ENCODE measurements around the gene ADARB2. TPM values are rescaled to one million over a fixed set of nuclear protein-coding genes. Genes with fewer than 3 reads are reported as not detected.

Gene ADARB2
- total RNA-seq, 2 experiments from 2014 or later: 0.63 to 0.99 TPM

GRCh38 chr10:1747590-1748157 lies 10.3 kb upstream of the ADARB2 start:
- ATAC-seq (no peak), DNase-seq (no peak)
- Mint-ChIP-seq H3K36me3 (ENCODE audit: low read depth) (no peaks in the 10 kb centered on the region), H3K4me1 (ENCODE audit: low read depth) (no peaks in the 10 kb centered on the region), H3K4me3 (no peak overlapping the region), H3K9me3 (ENCODE audit: insufficient read depth) (no peaks in the 10 kb centered on the region), H3K27ac (no peak overlapping the region), H3K27me3 (ENCODE audit: low read depth) (no peaks in the 10 kb centered on the region)
- ChIA-PET POLR2A (no interaction called here), CTCF (no interaction called here)

- Mint-ChIP-seq H3K27ac (no peak overlapping the region), H3K27me3 (ENCODE audit: low read depth) (no peaks in the 10 kb centered on the region), H3K4me3 (no peak overlapping the region), H3K4me1 (ENCODE audit: low read depth) (no peaks in the 10 kb centered on the region), H3K9me3 (ENCODE audit: insufficient read depth) (no peaks in the 10 kb centered on the region), H3K36me3 (ENCODE audit: low read depth) (no peaks in the 10 kb centered on the region)
- ATAC-seq (no peak), DNase-seq (no peak)
- ChIA-PET POLR2A (no interaction called here), CTCF (no interaction called here)
These were observed 9.5 kb upstream of the ADARB2 start for GRCh38 chr10:1746796-1747195.

GRCh38 chr10:1745780-1746456 lies 8.6 kb upstream of the ADARB2 start:
- no peaks in the 10 kb centered on the region for H3K27me3 Mint-ChIP-seq (ENCODE audit: low read depth)
- no peak overlapping the region for H3K4me3 Mint-ChIP-seq
- H3K9me3 Mint-ChIP-seq (ENCODE audit: insufficient read depth): no peaks in the 10 kb centered on the region
- no peaks in the 10 kb centered on the region for H3K4me1 Mint-ChIP-seq (ENCODE audit: low read depth)
- CTCF ChIA-PET: no interaction called here
- POLR2A ChIA-PET: no interaction called here
- no peak overlapping the region for H3K27ac Mint-ChIP-seq
- ATAC-seq (no peak), DNase-seq (no peak)
- H3K36me3 Mint-ChIP-seq (ENCODE audit: low read depth): no peaks in the 10 kb centered on the region

GRCh38 chr10:1744524-1744923 lies 7.2 kb upstream of the ADARB2 start:
- no peak for ATAC-seq
- CTCF ChIA-PET: no interaction called here

GRCh38 chr10:1743141-1743540 lies 5.8 kb upstream of the ADARB2 start:
- Mint-ChIP-seq H3K4me1 (ENCODE audit: low read depth) (no peaks in the 10 kb centered on the region), H3K9me3 (ENCODE audit: insufficient read depth) (no peaks in the 10 kb centered on the region), H3K27ac (no peak overlapping the region), H3K27me3 (ENCODE audit: low read depth) (peaks cover 14% of the 10 kb centered on the region), H3K4me3 (no peak overlapping the region), H3K36me3 (ENCODE audit: low read depth) (no peaks in the 10 kb centered on the region)
- ChIA-PET POLR2A (no interaction called here), CTCF (no interaction called here)
- DNase-seq (no peak), ATAC-seq (no peak)

More at GRCh38 chr10:1744524-1744923, 7.2 kb upstream of the ADARB2 start:
- Mint-ChIP-seq H3K9me3 (ENCODE audit: insufficient read depth) (no peaks in the 10 kb centered on the region), H3K4me3 (no peak overlapping the region), H3K36me3 (ENCODE audit: low read depth) (no peaks in the 10 kb centered on the region), H3K27me3 (ENCODE audit: low read depth) (peaks cover 3% of the 10 kb centered on the region), H3K4me1 (ENCODE audit: low read depth) (no peaks in the 10 kb centered on the region), H3K27ac (no peak overlapping the region)
- POLR2A ChIA-PET: no interaction called here
- DNase-seq: no peak

GRCh38 chr10:1741450-1741849 lies 4.1 kb upstream of the ADARB2 start:
- Mint-ChIP-seq H3K4me1 (ENCODE audit: low read depth) (no peaks in the 10 kb centered on the region), H3K4me3 (no peak overlapping the region), H3K27ac (no peak overlapping the region), H3K36me3 (ENCODE audit: low read depth) (no peaks in the 10 kb centered on the region), H3K9me3 (ENCODE audit: insufficient read depth) (no peaks in the 10 kb centered on the region), H3K27me3 (ENCODE audit: low read depth) (peaks cover 27% of the 10 kb centered on the region)
- ChIA-PET CTCF (no interaction called here), POLR2A (no interaction called here)
- DNase-seq (no peak), ATAC-seq (no peak)

GRCh38 chr10:1739751-1740150 lies 2.4 kb upstream of the ADARB2 start:
- Mint-ChIP-seq H3K4me1 (ENCODE audit: low read depth) (no peaks in the 10 kb centered on the region), H3K36me3 (ENCODE audit: low read depth) (no peaks in the 10 kb centered on the region), H3K27ac (no peak overlapping the region), H3K4me3 (no peak overlapping the region), H3K27me3 (ENCODE audit: low read depth) (peaks cover 42% of the 10 kb centered on the region), H3K9me3 (ENCODE audit: insufficient read depth) (no peaks in the 10 kb centered on the region)
- DNase-seq (no peak), ATAC-seq (no peak)
- ChIA-PET POLR2A (no interaction called here), CTCF (no interaction called here)

- POLR2A ChIA-PET: no interaction called here
- Mint-ChIP-seq H3K4me1 (ENCODE audit: low read depth) (no peaks in the 10 kb centered on the region), H3K4me3 (no peak overlapping the region), H3K27me3 (ENCODE audit: low read depth) (peaks cover 47% of the 10 kb centered on the region), H3K36me3 (ENCODE audit: low read depth) (no peaks in the 10 kb centered on the region), H3K27ac (no peak overlapping the region), H3K9me3 (ENCODE audit: insufficient read depth) (no peaks in the 10 kb centered on the region)
- CTCF ChIA-PET: no interaction called here
- DNase-seq (no peak), ATAC-seq (no peak)
These were observed 1.6 kb upstream of the ADARB2 start for GRCh38 chr10:1738950-1739349.

- Mint-ChIP-seq H3K9me3 (ENCODE audit: insufficient read depth) (no peaks in the 10 kb centered on the region), H3K4me3 (no peak overlapping the region), H3K4me1 (ENCODE audit: low read depth) (no peaks in the 10 kb centered on the region), H3K27ac (no peak overlapping the region), H3K27me3 (ENCODE audit: low read depth) (peaks cover 58% of the 10 kb centered on the region), H3K36me3 (ENCODE audit: low read depth) (no peaks in the 10 kb centered on the region)
- ChIA-PET POLR2A (no interaction called here), CTCF (no interaction called here)
- DNase-seq (no peak), ATAC-seq (no peak)
These were observed 428 bp downstream of the ADARB2 start for GRCh38 chr10:1736972-1737221.

- Mint-ChIP-seq H3K27ac (no peak overlapping the region), H3K27me3 (ENCODE audit: low read depth) (peaks cover 60% of the 10 kb centered on the region)
- ATAC-seq: no peak
These were observed 967 bp downstream of the ADARB2 start for GRCh38 chr10:1736144-1736971.

GRCh38 chr10:1735562-1735961 lies 1.8 kb downstream of the ADARB2 start:
- POLR2A ChIA-PET: no interaction called here
- H3K27ac Mint-ChIP-seq: no peak overlapping the region
- DNase-seq (no peak), ATAC-seq (no peak)
- peaks cover 60% of the 10 kb centered on the region for H3K27me3 Mint-ChIP-seq (ENCODE audit: low read depth)
- H3K4me3 Mint-ChIP-seq: no peak overlapping the region
- no peaks in the 10 kb centered on the region for H3K9me3 Mint-ChIP-seq (ENCODE audit: insufficient read depth)
- H3K4me1 Mint-ChIP-seq (ENCODE audit: low read depth): no peaks in the 10 kb centered on the region
- CTCF ChIA-PET: interaction anchor here (0.5 kb wide), 1 partner anchor 26 kb away, joined by 3 read pairs; no protein-coding TSS in a partner anchor
- H3K36me3 Mint-ChIP-seq (ENCODE audit: low read depth): no peaks in the 10 kb centered on the region

More at GRCh38 chr10:1736144-1736971, 967 bp downstream of the ADARB2 start:
- H3K4me1 Mint-ChIP-seq (ENCODE audit: low read depth): no peaks in the 10 kb centered on the region
- H3K36me3 Mint-ChIP-seq (ENCODE audit: low read depth): no peaks in the 10 kb centered on the region
- POLR2A ChIA-PET: no interaction called here
- H3K4me3 Mint-ChIP-seq: no peak overlapping the region
- DNase-seq: no peak
- H3K9me3 Mint-ChIP-seq (ENCODE audit: insufficient read depth): no peaks in the 10 kb centered on the region
- CTCF ChIA-PET: interaction anchor here (0.5 kb wide), 1 partner anchor 25 kb away, joined by 3 read pairs; no protein-coding TSS in a partner anchor

- DNase-seq (no peak), ATAC-seq (no peak)
- Mint-ChIP-seq H3K27ac (no peak overlapping the region), H3K4me1 (ENCODE audit: low read depth) (no peaks in the 10 kb centered on the region), H3K36me3 (ENCODE audit: low read depth) (no peaks in the 10 kb centered on the region), H3K27me3 (ENCODE audit: low read depth) (peaks cover 58% of the 10 kb centered on the region), H3K9me3 (ENCODE audit: insufficient read depth) (no peaks in the 10 kb centered on the region), H3K4me3 (no peak overlapping the region)
- CTCF ChIA-PET: no interaction called here
- POLR2A ChIA-PET: no interaction called here
These were observed 3.0 kb downstream of the ADARB2 start for GRCh38 chr10:1734288-1734687.
